Neural cell (in vitro differentiated cells): ENCODE data around the gene CNDP2. TPM values are rescaled to one million over a fixed set of nuclear protein-coding genes. Genes with fewer than 3 reads are reported as not detected.

ENCODE experiments used
- H2AFZ ChIP-seq: fragments of 200-600, 300-800 bp; sonication (generic), shearing (Covaris generic); 2 replicates; pipeline ENCODE4 v1.6.0; 2014; ENCODE audit warnings: low read depth, mild to moderate bottlenecking, antibody characterized with exemption, low read length, moderate library complexity
- H3F3A ChIP-seq: fragments of 200-600 bp; shearing (Covaris generic); 2 replicates; pipeline ENCODE4 v1.6.1; 2016; ENCODE audit warnings: mild to moderate bottlenecking, moderate library complexity, mixed read lengths, antibody characterized with exemption, low read length; ENCODE audit not compliant: insufficient read depth, poor library complexity, severe bottlenecking
- H3K27ac ChIP-seq: fragments of 200-600, 300-800 bp; sonication (generic), shearing (Covaris generic); 2 replicates; pipeline ENCODE4 v1.5.1; 2014; ENCODE audit warnings: mild to moderate bottlenecking, low read length, moderate library complexity
- H3K27me3 ChIP-seq: fragments of 300-800, 200-600 bp; sonication (generic), shearing (Covaris generic); 2 replicates; pipeline ENCODE4 v1.6.0; 2014; ENCODE audit warnings: mild to moderate bottlenecking, low read depth, low read length, moderate library complexity; ENCODE audit not compliant: insufficient read depth
- H3K36me3 ChIP-seq: fragments of 300-800, 200-600 bp; sonication (generic), shearing (Covaris generic); 2 replicates; pipeline ENCODE4 v1.5.1; 2014; ENCODE audit warnings: mild to moderate bottlenecking, antibody characterized with exemption, low read length, moderate library complexity; ENCODE audit not compliant: insufficient read depth
- H3K4me2 ChIP-seq: fragments of 300-800, 200-600 bp; sonication (generic), shearing (Covaris generic); 2 replicates; pipeline ENCODE4 v1.6.0; 2014; ENCODE audit warnings: mild to moderate bottlenecking, low read length
- H3K4me3 ChIP-seq: fragments of 300-800, 200-600 bp; sonication (generic), shearing (Covaris generic); 2 replicates; pipeline ENCODE4 v1.5.1; 2014; ENCODE audit warnings: mild to moderate bottlenecking, low read length, moderate library complexity
- H3K79me2 ChIP-seq: fragments of 200-600 bp; shearing (Covaris generic); replicated peaks from 2 replicates; pipeline ENCODE4 v1.6.0; 2014; ENCODE audit warnings: mild to moderate bottlenecking, low read length, moderate library complexity; ENCODE audit not compliant: insufficient read depth
- H3K9ac ChIP-seq: fragments of 300-800, 200-600 bp; sonication (generic), shearing (Covaris generic); 2 replicates; pipeline ENCODE4 v1.6.1; 2016; ENCODE audit warnings: mild to moderate bottlenecking, low read length, mixed read lengths
- H3K9me2 ChIP-seq: fragments of 200-600 bp; shearing (Covaris generic); 2 replicates; pipeline ENCODE4 v1.6.1; 2016; ENCODE audit warnings: mild to moderate bottlenecking, low read length, mixed read lengths; ENCODE audit not compliant: insufficient read depth
- H3K9me3 ChIP-seq: fragments of 200-600, 300-800 bp; sonication (generic), shearing (Covaris generic); 2 replicates; pipeline ENCODE4 v1.6.1; 2016; ENCODE audit warnings: mild to moderate bottlenecking, mixed run types, low read length, moderate library complexity, mixed read lengths
- H4K20me1 ChIP-seq: fragments of 200-600 bp; shearing (Covaris generic); 2 replicates; pipeline ENCODE4 v1.6.1; 2016; ENCODE audit warnings: mild to moderate bottlenecking, mixed run types; ENCODE audit not compliant: insufficient read depth
- EP300 ChIP-seq: fragments of 450-650 bp; conservative IDR thresholded peaks from 2 replicates; pipeline ENCODE4 v1.6.1; 2014; ENCODE audit warnings: antibody characterized with exemption, mild to moderate bottlenecking, moderate library complexity; ENCODE audit not compliant: poor library complexity, severe bottlenecking
- EZH2 ChIP-seq: fragments of 200-600, 300-800 bp; shearing (Covaris generic), sonication (generic); IDR thresholded peaks from 2 replicates; pipeline ENCODE4 v1.6.1; 2014; ENCODE audit warnings: antibody characterized with exemption, low read length, borderline replicate concordance, mild to moderate bottlenecking; ENCODE audit not compliant: insufficient read depth, poor library complexity, severe bottlenecking
- MXI1 ChIP-seq: fragments of 450-650 bp; conservative IDR thresholded peaks from 2 replicates; pipeline ENCODE4 v1.6.1; 2014; ENCODE audit warnings: antibody characterized with exemption, mild to moderate bottlenecking; ENCODE audit not compliant: poor library complexity, severe bottlenecking
- POLR2AphosphoS5 ChIP-seq: IDR thresholded peaks from 2 replicates; pipeline ENCODE4 v1.6.1; 2012
- RAD21 ChIP-seq: fragments of 450-650 bp; conservative IDR thresholded peaks from 2 replicates; pipeline ENCODE4 v1.6.1; 2014; ENCODE audit warnings: antibody characterized with exemption, mild to moderate bottlenecking, moderate library complexity
- SMC3 ChIP-seq: fragments of 450-650 bp; conservative IDR thresholded peaks from 2 replicates; pipeline ENCODE4 v1.6.1; 2014; ENCODE audit warnings: antibody characterized with exemption, mild to moderate bottlenecking, moderate library complexity; ENCODE audit not compliant: poor library complexity
- TAF1 ChIP-seq: IDR thresholded peaks from 2 replicates; pipeline ENCODE4 v1.6.1; 2012; ENCODE audit warnings: low read depth
- polyA plus RNA-seq: library from polyadenylated mRNA; depleted of rRNA; stranded (reverse); fragments of >200 nt; gene quantifications from 2 replicates; pipeline ENCODE4 v1.2.3, GENCODE V29; 2014
- TF ChIP-seq, protein P1 (sequence below): fragments of 450-650 bp; IDR thresholded peaks from 2 replicates; pipeline ENCODE4 v1.5.1; 2014; ENCODE audit warnings: antibody characterized with exemption, mild to moderate bottlenecking, moderate library complexity; ENCODE audit not compliant: poor library complexity, severe bottlenecking
- TF ChIP-seq, protein P2 (sequence below): IDR thresholded peaks from 2 replicates; pipeline ENCODE4 v1.6.1; 2012; ENCODE audit warnings: borderline replicate concordance

CNDP2 gene
- polyA plus RNA-seq, 1 donor from 2014 or later: 35.7 TPM

DNA sequence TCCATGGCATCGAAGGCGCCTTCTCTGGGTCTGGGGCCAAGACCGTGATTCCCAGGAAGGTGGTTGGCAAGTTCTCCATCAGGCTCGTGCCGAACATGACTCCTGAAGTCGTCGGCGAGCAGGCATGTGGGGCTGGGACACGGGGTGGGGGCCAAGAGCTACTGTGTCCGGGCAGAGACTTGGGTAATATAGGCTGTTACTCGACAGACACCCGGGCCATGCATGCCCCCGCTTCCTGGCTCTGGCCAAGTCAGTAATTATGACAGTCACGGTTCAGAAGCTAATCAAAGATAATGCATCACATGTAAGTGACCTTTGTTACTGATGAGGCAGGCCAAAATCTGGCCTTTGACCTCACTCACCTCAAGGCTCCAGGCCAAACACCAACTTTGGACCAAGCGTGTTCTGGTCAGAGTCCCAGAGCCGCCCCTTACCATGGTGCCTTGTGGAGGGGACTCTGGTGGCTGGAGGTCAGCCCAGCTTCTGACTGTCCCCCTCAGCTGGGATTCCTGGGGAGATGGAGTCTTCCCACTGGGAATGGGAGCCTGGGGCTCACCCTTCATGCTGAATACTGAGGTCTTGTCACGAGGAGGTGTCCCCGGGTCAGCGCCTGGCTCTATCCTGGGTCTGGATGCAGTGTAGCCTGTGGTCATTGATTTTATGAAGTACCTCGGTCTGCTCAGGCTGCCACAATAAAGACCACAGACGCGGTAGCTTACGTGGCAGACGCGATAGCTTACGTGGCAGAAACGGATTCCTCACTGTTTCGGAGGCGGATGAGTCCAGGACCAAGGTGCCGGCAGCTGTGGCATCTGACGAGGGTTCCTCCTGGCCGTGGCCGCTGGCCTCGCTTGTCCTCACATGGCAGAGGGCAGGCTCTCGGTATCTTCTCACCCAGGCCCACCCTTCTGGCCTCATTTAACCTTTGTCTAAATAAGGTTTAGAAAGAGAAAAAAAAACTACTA, 20.4 kb downstream of the CNDP2 start:
- H2AFZ ChIP-seq: no peak overlapping the region
- no peak overlapping the region for H3K4me2 ChIP-seq
- no peaks in the 10 kb centered on the region for H3K79me2 ChIP-seq
- no peak for TF ChIP-seq SMC3
- TF ChIP-seq, protein P1, sequence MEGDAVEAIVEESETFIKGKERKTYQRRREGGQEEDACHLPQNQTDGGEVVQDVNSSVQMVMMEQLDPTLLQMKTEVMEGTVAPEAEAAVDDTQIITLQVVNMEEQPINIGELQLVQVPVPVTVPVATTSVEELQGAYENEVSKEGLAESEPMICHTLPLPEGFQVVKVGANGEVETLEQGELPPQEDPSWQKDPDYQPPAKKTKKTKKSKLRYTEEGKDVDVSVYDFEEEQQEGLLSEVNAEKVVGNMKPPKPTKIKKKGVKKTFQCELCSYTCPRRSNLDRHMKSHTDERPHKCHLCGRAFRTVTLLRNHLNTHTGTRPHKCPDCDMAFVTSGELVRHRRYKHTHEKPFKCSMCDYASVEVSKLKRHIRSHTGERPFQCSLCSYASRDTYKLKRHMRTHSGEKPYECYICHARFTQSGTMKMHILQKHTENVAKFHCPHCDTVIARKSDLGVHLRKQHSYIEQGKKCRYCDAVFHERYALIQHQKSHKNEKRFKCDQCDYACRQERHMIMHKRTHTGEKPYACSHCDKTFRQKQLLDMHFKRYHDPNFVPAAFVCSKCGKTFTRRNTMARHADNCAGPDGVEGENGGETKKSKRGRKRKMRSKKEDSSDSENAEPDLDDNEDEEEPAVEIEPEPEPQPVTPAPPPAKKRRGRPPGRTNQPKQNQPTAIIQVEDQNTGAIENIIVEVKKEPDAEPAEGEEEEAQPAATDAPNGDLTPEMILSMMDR: no peak
- no peak for TF ChIP-seq MXI1
- no peak for TF ChIP-seq RAD21
- TF ChIP-seq, protein P2, sequence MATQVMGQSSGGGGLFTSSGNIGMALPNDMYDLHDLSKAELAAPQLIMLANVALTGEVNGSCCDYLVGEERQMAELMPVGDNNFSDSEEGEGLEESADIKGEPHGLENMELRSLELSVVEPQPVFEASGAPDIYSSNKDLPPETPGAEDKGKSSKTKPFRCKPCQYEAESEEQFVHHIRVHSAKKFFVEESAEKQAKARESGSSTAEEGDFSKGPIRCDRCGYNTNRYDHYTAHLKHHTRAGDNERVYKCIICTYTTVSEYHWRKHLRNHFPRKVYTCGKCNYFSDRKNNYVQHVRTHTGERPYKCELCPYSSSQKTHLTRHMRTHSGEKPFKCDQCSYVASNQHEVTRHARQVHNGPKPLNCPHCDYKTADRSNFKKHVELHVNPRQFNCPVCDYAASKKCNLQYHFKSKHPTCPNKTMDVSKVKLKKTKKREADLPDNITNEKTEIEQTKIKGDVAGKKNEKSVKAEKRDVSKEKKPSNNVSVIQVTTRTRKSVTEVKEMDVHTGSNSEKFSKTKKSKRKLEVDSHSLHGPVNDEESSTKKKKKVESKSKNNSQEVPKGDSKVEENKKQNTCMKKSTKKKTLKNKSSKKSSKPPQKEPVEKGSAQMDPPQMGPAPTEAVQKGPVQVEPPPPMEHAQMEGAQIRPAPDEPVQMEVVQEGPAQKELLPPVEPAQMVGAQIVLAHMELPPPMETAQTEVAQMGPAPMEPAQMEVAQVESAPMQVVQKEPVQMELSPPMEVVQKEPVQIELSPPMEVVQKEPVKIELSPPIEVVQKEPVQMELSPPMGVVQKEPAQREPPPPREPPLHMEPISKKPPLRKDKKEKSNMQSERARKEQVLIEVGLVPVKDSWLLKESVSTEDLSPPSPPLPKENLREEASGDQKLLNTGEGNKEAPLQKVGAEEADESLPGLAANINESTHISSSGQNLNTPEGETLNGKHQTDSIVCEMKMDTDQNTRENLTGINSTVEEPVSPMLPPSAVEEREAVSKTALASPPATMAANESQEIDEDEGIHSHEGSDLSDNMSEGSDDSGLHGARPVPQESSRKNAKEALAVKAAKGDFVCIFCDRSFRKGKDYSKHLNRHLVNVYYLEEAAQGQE: no peak
- no peak for TF ChIP-seq POLR2AphosphoS5
- TF ChIP-seq TAF1: no peak
- no peak for TF ChIP-seq EZH2
- TF ChIP-seq EP300: no peak
- H3K9me2 ChIP-seq: no peaks in the 10 kb centered on the region
- H4K20me1 ChIP-seq: no peaks in the 10 kb centered on the region
- no peak overlapping the region for H3K27ac ChIP-seq
- no peak overlapping the region for H3K4me3 ChIP-seq
- no peaks in the 10 kb centered on the region for H3K27me3 ChIP-seq
- no peak overlapping the region for H3K9ac ChIP-seq
- H3K36me3 ChIP-seq: no peaks in the 10 kb centered on the region
- H3K9me3 ChIP-seq: no peaks in the 10 kb centered on the region
- no peaks in the 10 kb centered on the region for H3F3A ChIP-seq

DNA sequence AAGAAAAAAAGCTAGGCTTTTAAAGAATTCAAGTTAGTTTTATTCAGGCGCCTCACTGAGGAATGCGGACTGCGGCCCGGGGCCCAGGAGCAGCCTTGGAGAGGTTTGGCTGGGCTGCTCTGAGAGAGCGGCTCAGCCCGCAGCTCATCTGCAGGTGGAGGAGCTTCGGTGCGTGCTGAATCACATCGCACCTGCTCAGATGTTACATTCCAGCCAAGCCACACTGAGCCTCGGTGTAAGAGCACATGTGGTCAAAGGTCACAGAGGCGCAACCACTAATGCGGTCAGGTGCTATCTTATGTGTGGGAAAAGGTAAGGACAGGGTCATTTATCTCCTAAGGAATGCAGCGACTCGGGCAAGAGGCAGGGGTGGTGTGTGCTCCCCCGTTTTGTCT, 21.1 kb downstream of the CNDP2 start:
- no peaks in the 10 kb centered on the region for H3F3A ChIP-seq
- no peak overlapping the region for H3K4me2 ChIP-seq
- TF ChIP-seq EZH2: no peak
- TF ChIP-seq RAD21: no peak
- TF ChIP-seq MXI1: no peak
- TF ChIP-seq, protein P1: no peak
- no peak for TF ChIP-seq POLR2AphosphoS5
- TF ChIP-seq TAF1: no peak
- TF ChIP-seq, protein P2: no peak
- TF ChIP-seq SMC3: no peak
- no peak for TF ChIP-seq EP300
- H3K9ac ChIP-seq: no peak overlapping the region
- H4K20me1 ChIP-seq: no peaks in the 10 kb centered on the region
- no peaks in the 10 kb centered on the region for H3K79me2 ChIP-seq
- no peaks in the 10 kb centered on the region for H3K9me2 ChIP-seq
- no peak overlapping the region for H3K27ac ChIP-seq
- no peaks in the 10 kb centered on the region for H3K9me3 ChIP-seq
- H3K4me3 ChIP-seq: no peak overlapping the region
- H3K36me3 ChIP-seq: no peaks in the 10 kb centered on the region
- H2AFZ ChIP-seq: no peak overlapping the region
- no peaks in the 10 kb centered on the region for H3K27me3 ChIP-seq
